Measurements from ENCODE around the gene KNDC1. TPM values are rescaled to one million over a fixed set of nuclear protein-coding genes. Genes with fewer than 3 reads are reported as not detected.

KNDC1 gene
- total and polyA plus RNA-seq, 10 of the 15 experiments (the other 5 are each of a cell fraction or from before 2014, with no cell fraction given) = 0.03 to 0.11 (median 0.05) TPM; not detected in 7

DNA sequence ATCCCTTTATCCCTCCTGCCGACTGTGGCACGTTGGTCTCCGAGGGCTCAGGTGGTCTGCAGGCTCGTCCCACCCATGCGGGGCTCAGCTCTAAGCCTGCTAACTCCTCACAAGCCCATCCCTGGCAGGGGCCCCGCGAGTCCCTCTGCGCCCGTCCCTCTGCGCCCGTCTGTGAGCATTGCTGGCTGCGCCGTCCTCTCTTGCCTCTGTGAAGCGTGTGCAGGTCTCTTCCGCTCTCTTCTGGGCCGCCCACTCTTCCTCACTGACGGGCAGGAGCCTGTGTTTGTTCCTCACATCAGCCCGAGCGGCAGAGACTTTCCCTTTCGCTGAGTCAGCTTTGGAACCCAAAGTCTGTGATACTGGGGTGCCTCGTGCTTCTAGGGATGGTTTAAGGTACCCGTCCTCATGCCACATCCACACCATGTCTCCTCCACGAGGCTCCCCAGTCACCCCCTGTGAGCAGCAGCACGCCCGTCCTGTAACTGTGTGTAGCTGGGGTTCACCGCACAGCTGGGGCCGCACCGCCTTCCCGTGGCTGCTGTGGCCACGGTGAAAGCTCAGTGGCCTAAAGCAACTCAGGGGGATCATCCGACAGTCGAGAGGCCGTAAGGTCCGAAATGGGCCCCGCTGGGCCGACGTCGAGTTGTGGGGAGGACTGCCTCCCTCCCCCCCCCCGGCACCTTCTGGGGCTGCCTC, 36.8 kb upstream of the KNDC1 start:
- Histone ChIP-seq H4K20me1 (ENCODE audit: control insufficient read depth, insufficient read depth) (no peaks in the 10 kb centered on the region), H3K27ac (ENCODE audit: control insufficient read depth, insufficient read depth) (no peak overlapping the region), H3K4me2 (ENCODE audit: control insufficient read depth, insufficient read depth) (no peak overlapping the region), H3K79me2 (ENCODE audit: control insufficient read depth, insufficient read depth, low read length) (no peaks in the 10 kb centered on the region), H3K4me1 (ENCODE audit: control insufficient read depth, insufficient read depth, low read length) (no peaks in the 10 kb centered on the region), H3K9ac (ENCODE audit: control insufficient read depth, insufficient read depth, low read length) (no peak overlapping the region), H2AFZ (ENCODE audit: control insufficient read depth, low read depth, low read length) (no peak overlapping the region), H3K36me3 (ENCODE audit: control insufficient read depth in 2 of 2, insufficient read depth in 2 of 2, low read length in 1 of 2) (no peaks in the 10 kb centered on the region), H3K27me3 (replicated peaks in 1 of 2; ENCODE audit: control insufficient read depth in 2 of 2, insufficient read depth in 2 of 2, low read length in 1 of 2) (no peaks in the 10 kb centered on the region), H3K9me3 (replicated peaks; ENCODE audit: control insufficient read depth, insufficient read depth, low read length) (no peaks in the 10 kb centered on the region; the same call in 2 of the 3 replicates), H3K4me3 (no peak overlapping the region)
- intact Hi-C loops (cut with micrococcal nuclease; ENCODE audit: unreplicated experiment) = no loop called here
- RAD21 ChIA-PET (ENCODE audit: unreplicated experiment) = no interaction called here
- ATAC-seq (no peak), DNase-seq (ENCODE audit: low read depth, low spot score) (no peak), FAIRE-seq (no peak)
- no TSS peak for BruUV-seq (replicated peaks)
- in situ Hi-C loops (cut with MboI) = no loop called here
- 42% methylated on average over 38 of the region's 39 CpGs for WGBS (ENCODE audit: insufficient coverage, insufficient replicate concordance, low lambda C conversion rate, missing lambda C conversion rate)
- CTCF ChIA-PET = no interaction called here
- TF ChIP-seq, protein P1, sequence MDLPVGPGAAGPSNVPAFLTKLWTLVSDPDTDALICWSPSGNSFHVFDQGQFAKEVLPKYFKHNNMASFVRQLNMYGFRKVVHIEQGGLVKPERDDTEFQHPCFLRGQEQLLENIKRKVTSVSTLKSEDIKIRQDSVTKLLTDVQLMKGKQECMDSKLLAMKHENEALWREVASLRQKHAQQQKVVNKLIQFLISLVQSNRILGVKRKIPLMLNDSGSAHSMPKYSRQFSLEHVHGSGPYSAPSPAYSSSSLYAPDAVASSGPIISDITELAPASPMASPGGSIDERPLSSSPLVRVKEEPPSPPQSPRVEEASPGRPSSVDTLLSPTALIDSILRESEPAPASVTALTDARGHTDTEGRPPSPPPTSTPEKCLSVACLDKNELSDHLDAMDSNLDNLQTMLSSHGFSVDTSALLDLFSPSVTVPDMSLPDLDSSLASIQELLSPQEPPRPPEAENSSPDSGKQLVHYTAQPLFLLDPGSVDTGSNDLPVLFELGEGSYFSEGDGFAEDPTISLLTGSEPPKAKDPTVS (IDR thresholded peaks at IDR 0.05; ENCODE audit: low read depth, low read length) = no peak
- TF ChIP-seq POLR2AphosphoS5 (IDR thresholded peaks at IDR 0.05; ENCODE audit: low read length) = no peak
- TF ChIP-seq ZZZ3 (IDR thresholded peaks at IDR 0.05; ENCODE audit: control insufficient read depth, insufficient read length, low read depth) = no peak
- TF ChIP-seq PKNOX1 (IDR thresholded peaks at IDR 0.05) = no peak
- TF ChIP-seq JUNB (IDR thresholded peaks at IDR 0.05) = no peak
- TF ChIP-seq PML (IDR thresholded peaks at IDR 0.05; ENCODE audit: low read length) = no peak
- no peak for TF ChIP-seq ZSCAN29 (IDR thresholded peaks at IDR 0.05)
- TF ChIP-seq EED (IDR thresholded peaks at IDR 0.05; ENCODE audit: low read depth) = no peak
- no peak for TF ChIP-seq SUPT20H (IDR thresholded peaks at IDR 0.05; ENCODE audit: borderline replicate concordance, control insufficient read depth, low read depth, low read length)
- TF ChIP-seq IRF4 (IDR thresholded peaks at IDR 0.05; ENCODE audit: low read depth, low read length) = no peak
- no peak for TF ChIP-seq HDGF (IDR thresholded peaks at IDR 0.05)
- POLR2A ChIA-PET = no interaction called here
- SMC1A ChIA-PET (ENCODE audit: uncharacterized antibody, unreplicated experiment) = no interaction called here
